ENCODE data around the gene DSCAM.

DSCAM gene

DNA sequence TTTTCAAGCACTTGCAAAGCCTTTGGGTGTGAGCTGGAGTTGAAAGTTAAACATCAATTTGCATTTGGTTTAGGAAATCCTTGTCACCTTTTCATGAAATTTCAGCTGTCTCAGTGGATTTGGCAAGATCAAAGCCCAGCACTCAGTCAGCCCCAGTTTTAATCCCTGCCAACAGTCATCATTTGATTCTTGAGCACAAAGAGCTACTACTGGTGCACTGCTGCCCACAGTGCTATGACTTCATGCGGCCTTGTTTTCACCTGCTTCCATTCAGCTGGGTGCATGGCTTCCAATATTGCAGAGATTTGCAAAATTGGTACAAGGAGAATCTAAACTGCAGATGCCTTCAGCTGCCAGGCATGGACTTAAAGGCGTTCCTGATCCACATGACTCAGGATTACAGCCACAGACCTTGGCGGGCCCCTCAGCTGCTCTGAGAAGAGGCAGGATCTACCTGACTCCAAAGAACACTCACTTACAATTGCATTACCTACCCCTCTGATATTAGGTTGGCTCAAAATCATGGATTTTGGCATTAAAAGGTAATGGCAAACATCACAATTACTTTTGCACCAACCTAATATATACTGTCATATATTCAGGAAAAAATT lies 259.1 kb downstream of the DSCAM start:
- DNase-seq, result no peak

DNA sequence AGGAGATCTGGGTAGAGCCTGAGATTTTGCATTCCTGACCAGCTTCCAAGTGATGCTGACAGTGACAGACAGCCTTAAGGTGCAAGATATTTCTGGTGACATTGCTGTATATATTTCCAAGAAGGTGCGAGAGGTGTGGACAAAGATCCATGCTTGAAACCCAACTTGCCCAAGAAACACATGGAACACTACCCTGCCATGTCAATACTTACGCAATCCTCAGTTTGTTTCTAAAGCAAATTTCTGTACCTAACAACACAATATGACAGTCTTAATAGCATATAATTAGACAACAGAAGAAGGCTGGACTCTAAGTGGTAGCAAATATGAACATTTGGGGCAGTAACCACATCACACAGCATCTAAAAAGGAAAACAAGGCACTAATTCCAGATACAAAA lies 260.4 kb downstream of the DSCAM start:
- DNase-seq, result no peak

DNA sequence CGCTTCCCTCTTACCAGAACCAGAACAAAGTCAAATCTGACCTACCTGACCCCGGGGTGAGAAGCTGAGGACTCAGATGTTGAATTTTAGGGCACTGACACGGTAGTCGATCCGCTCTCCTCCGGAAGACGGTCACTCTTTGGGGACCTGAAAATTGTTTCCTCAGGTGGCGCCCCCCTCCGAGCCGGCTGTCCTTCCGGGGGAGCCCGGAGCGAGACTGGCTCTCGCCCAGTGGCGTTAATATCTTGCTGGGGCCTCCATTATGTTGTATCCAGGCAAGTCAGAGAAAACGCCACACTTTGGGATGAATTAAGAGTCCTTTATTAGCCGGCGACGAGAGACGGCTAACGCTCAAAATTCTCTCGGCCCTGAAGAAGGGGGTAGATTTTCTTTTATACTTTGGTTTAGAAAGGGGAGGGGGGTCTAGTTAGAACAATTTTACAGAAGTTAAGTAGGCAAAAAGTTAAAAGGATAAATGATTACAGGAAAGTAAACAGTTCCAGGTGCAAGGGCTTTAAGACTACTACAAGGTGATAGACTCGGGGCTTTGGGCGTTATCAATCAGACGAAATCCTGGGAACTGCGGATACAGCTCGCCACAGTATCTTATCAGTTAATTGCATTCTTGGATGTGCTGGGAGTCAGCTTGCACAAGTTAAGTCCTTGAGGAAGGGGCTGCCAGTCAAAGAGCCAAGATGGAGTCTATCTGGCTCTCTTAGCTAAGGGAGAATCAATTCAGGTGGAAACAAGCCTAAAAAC lies 269.5 kb downstream of the DSCAM start:
- no peak for DNase-seq

DNA sequence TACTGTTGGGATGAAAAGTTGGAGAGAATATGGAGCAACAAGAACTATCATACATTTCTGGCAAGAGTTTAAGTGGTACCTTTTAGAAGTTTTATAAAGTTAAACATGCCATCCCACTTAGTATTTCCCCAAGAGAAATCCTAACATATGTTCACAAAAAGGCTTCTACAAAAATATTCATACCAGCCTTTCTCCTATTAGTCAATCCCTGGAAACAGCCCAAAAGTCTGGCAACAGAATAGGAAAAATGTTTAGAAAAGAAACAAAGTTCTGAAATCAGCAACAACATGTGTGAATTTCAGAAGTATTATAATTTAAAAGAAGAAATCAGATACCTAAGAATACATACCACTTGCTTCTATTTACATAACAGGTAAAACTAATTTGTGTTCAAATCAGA lies 271.0 kb downstream of the DSCAM start:
- DNase-seq, result no peak

DNA sequence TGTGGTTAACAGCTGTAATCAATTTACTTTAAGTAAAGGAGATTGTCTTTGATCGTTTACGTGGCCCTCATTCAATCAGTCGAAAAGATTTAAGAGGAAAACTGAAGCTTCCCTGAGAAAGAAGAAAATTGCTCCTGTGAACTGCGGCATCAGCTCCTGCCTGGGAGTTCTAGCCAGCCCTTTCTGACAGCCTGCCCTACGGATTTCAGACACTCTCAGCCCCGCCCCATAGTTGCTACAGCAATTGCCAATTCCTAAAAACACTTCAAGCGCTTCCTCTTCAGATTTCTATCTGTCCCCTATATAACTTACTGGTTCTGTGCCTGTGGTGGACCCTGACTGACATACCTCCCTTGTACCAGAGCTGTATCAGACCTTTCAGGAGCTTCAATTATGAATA lies 277.6 kb downstream of the DSCAM start:
- no peak for DNase-seq

DNA sequence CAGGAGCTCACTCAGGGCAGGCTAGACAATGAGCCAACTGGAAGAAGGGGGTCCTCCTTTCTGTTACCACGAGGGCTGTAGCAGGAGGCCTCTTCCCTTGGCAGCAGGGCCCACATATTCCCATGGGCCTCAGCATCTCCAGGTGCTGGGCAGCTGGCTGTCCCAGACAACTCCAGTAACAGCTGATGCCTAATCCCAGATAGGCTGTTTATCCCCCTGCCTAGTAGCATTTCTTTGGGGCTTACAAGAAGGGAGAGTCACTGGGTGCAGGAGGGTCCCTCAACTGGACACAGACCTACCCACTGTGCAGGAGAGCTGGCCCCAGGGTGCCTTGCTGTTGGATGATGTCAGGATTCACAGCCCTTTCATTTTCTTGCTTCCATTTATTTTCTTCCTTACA lies 278.2 kb downstream of the DSCAM start:
- peak; percentile 43 for DNase-seq

DNA sequence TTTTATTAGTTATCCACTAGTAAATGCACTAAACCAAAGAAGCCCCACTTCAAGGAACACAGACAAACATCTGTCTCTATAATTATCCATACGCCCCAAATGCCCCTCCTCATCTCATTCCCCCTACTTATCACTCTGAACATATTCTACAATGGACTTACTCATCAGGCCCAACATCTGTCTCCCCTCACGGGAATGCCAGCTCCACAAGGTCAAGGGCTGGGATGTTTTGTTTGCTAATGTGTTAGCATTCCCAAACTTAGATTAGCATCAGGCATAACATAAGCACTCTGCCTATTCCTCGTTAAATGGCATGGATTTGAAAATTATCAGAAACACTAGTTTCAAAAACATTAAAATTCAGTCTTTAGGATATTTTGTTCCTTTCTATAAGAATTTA lies 279.5 kb downstream of the DSCAM start:
- peak; percentile 24 for DNase-seq

DNA sequence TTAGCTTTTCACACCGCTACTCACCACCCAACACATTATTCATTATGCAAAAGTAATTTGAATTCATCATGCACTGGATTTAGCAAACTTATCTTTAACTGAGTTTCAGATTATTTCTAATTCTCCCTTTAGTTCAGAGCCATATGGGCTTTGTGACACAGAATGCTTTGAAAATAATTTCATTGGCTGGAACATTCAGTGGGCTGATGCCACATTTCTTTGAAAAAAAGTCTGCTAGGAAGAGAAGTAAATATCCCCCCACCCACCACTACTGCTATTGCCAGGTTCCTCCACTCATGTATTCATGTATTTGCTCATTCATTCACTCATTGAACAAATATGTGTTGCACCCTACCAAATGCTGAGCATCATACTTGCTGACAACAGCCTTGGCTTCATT lies 280.5 kb downstream of the DSCAM start:
- no peak for DNase-seq

DNA sequence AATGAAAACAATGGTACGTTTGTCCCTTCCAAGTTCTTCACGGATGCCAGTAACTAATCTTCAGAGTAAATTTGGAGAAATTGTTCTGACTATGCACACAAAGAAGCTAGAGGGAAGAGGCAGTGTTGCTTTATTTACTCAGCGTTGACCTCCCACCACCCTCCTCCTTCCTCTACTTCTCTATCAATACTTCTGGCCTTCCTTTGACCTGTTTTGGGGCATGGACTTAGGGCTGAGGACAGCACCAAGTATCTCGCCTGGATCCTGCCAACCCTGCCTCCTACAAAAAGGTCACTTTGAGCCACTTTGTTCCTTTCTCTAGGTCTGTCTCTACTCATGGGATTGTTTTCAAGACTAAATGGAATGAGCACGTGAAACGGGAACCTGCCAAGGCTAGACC lies 282.6 kb downstream of the DSCAM start:
- no peak for DNase-seq

DNA sequence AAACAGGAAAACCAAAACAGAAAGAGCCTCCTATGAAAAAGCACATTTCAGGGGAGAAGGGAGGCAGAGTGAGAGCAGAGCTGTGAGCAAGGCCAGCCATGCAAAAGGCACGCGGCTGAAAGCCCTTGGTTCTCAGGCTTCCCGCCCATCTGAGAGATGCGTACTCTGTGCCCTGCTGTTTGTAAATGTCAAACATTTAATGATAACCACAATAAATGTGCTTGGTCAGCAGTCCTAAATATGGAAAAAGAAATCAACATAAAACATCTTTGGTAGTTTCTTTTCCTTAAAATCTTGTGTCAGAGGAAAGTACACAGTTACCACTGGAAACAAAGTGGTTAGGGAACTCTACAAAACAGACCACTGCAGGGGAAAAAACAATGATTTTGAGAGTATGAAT lies 283.1 kb downstream of the DSCAM start:
- DNase-seq, result no peak

DNA sequence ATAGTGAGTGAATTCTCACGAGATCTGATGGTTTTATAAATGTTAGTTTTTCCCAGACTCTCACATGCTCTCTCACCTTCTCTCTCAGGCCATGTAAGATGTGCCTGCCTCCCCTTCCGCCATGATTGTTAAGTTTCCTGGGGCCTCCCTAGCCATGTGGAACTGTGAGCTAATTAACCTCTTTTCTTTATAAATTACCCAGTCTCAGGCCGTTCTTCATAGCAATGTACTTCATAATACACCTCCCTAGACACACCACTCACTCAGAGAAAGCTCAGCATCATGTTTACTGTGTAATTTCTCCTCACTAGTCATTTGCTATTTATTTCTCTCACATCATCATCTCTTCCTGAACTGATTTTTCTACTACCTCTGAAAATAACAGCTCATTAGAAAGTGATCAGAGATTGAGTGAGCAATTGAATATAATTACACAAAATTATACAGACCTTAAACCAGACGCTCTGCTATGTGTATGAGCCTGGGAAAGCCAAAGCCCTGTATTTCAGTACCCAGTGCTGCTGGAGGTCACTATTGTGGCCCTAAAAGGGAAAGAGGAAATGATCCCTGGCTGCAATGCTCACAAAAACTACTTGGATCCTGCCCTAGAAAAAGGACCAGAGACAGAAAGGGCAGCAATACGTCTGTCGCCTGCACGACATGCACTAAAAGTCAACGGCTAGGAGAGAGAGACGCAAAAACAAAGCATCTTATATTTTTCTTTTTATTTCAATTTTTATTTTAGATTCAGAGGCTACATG lies 284.5 kb downstream of the DSCAM start:
- DNase-seq, result no peak

DNA sequence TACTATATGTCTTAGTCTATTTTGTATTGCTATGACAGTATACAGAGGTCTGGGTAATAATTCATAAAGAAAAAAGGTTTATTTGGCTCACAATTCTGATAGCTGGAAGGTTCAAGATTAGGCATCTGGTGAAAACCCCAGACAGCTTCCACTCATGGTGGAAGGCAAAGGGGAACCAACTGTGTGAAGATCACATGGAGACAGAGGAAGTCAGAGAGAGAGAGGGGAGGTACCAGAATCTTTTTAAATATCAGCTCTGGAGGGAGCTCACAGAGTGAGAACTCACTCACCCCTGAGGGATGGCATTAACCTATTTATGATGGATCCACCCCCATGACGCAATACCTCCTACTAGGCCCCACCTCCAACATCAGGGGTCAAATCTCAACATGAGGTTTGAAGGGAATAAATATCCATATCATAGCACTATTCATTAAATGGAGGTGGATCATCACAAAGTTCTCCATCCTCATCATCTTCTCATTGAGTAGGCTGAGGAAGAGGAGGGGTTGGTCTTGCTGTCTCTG lies 290.5 kb downstream of the DSCAM start:
- DNase-seq, result no peak

DNA sequence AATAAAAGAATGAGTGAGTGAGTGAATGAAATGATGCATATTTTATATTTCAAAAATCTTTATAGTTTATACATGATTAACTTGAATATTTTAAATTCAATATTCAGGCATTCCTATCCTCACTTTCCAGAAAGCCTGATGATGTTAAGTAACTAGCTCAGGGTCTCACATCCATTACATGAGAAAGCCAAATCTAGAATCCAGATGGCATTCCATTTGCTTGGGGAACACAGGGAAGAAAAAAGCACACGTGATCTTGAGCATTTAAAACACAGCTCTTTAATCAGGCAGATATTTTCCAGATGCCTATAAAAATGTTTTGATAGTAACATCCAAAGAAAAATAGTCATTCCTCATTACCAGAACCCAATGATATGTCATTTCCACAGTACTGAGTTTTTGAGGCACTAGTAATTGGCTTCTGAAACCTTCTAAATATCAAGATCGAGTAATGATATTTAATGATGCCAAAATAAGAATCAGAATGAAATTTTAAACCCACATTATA lies 291.9 kb downstream of the DSCAM start:
- DNase-seq, result no peak

DNA sequence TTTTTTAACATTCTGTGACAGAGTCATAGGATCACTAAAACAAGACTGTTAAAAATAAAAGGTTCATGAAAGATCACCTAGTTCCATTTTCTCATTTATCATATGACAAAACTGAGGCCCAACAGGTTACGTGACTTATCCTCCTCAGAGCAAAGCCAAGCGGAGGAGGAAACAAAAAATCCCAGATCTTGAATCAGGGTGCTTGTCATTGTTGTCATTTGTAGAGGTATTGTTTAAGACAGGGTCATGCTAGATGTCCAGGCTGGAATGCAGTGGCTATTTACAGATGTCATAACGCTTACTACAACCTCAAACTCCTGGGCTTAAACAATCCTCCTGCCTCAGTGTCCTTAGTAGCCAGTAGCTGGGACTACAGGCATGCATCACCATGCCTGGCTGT lies 293.2 kb downstream of the DSCAM start:
- DNase-seq, result no peak

DNA sequence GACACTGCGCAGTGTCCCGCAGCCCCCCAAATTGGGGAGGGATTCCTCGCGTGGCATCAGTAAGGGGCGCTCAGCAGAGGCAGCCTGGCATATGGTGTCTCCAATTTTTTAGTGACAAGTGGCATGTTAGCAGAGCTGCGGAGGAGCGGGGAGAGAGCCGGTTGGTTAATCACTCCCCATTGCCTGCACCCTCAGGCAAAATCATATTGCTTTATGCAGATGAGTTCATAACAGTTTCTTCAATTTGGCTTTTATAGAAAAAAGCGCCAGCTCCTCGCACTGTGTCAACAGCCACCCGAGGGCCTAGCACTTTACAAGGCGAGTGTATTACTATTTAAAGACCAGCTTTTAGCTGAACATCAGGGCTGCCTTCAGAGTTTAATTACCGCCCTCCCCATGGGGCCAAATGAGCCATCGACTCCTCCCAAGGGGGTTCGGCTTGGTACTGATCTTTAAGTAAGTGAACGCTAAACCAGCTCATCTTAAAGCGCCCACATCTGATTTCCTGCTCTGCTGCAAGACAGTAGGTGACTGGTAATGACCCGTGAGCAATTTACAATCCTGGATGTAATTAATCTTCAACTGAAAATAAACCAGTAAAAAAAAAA lies 298.9 kb downstream of the DSCAM start:
- DNase-seq, result no peak

DNA sequence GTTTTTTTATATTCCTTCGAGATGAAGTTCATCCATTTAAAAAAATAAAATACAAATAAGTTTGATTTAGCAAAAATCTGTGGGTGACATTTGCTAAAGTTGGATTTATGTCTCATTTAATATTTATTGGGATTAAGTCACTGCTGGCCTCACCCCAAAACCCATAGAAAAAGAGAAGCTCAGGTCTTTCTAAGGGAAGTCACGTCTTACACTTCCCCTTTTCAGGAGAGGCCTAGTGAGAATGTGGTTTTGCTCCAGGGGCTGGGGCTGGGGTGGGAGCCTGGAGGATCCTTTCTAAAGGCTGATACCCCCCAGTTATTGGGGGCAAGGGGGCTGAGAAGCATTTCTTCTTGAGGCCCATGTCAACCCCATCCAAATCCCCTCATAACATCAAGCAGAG lies 300.3 kb downstream of the DSCAM start:
- DNase-seq, result no peak

DNA sequence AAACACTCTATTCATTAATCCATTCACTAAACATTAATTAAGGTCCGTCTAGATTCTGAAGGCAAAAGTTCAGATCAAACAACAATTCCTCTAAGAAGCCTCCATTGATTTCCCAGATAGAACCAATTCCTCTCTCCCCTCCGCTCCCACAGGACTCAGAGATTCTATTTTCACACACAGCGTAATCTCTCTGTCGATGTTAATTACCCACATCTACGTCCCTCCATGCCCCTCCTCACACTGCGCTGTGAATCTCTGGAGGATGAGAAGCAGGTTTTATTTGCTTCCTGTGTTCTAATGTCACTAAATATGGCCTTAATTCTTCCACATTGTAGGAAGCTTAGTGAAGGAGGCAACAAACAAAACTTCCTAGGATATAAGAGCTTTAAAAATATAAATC lies 306.7 kb downstream of the DSCAM start:
- no peak for DNase-seq

DNA sequence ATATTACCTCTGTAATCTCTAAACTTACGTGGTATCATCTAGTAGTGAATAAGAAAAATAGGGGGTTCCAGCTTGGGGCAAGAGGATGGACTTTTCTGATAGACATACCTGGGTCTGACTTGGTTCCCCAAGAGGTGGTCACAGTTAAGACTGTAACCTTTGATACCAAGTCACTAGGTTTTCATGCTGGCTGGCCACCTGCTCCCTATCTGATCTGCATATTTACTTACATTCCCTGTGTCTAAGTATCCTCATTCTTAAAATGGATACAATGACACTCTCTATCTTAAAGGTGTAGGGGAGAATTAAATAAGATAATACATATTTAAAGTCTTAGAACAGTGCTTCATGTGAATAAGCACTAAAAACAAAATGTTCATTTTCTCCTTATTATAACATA lies 312.1 kb downstream of the DSCAM start:
- no peak for DNase-seq

DNA sequence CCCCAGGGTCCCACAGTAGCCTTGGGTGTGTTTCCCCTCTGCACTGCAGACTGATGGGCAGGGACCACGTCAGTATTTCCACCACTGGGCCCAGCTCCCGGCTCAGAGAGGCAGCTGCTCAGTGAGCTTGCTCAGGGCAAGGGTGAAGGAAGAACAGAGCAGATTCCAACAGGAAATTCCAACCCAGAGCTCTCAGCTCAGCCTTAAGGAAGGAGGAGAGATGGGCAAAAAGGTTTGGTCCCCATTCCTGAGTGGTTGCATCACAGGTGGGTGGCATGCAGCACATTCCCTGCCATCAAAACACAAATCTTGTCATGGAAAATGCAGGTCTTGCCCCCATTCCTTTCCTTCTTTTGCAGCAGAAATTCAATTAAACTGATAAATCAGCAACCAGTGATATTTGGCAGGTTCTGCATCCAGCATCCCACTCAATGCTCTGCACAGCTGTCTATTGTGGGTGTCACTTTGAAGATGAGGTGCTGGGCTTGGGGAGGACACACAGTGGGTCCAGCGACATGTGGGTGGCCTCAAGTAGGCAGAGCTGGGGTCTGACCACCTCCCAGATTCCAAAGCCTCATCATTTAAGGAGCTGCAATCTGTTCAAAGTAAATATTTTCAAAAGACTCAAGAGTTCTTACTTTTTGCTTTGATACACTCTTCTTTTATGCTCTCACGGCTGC lies 315.4 kb downstream of the DSCAM start:
- no peak for DNase-seq

DNA sequence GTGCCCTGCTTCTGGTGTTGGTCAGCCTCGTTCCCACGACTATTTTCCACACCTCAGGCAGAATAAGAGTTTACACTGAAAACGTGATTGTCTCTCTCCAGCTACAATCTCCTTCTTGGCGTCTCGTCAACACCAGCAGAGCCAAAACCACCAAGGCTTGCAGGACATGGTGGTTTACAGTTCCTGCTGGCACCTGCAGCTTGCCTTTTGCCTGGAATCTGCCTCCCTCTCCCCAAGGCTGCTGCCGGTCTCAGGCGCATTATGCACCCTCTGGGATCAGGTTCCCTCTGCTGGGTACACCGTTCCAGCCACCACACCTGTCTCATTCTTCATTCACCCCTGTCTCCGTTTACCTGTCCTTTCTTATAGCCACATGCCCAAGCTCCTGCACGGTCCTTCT lies 315.9 kb downstream of the DSCAM start:
- DNase-seq, result no peak

DNA sequence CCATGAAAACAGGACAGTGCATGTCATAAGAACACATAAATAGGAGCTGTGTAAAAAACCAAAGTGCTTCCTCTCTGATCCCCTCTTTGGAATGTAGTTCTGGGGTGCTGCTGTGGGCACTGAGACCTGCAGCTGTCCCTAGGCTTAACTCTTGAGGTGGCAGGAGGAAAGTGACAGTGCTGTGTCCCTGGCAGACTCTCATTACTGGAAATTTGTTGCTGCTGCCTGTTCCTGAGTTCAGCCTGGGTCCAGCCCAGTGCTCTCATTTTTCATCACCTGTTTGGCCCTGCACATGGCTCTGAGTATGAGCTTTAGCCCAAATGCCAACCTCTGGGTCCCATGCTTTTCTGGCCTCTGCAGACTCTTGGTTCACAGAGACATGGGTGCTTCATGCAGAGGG lies 329.3 kb downstream of the DSCAM start:
- DNase-seq, result no peak

DNA sequence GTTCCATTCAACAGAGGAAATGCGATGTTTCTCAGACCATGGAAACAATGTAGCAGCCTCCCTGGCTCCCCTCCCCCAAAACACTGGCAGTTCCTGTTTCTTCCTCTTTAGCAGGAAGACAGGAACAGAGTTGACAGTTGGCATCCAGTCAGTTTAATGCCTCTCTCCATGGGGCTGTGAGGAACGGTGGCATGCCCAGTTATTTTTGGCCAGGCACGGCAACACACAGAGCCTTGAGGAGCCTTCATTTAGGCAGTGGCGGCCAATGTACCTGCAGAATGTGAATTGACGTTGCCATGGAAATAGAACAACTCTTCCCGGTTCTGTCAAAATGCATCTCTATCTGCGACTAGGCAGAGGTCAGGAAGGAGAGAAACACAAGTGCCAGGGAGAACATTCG lies 330.6 kb downstream of the DSCAM start:
- peak; percentile 34 for DNase-seq

DNA sequence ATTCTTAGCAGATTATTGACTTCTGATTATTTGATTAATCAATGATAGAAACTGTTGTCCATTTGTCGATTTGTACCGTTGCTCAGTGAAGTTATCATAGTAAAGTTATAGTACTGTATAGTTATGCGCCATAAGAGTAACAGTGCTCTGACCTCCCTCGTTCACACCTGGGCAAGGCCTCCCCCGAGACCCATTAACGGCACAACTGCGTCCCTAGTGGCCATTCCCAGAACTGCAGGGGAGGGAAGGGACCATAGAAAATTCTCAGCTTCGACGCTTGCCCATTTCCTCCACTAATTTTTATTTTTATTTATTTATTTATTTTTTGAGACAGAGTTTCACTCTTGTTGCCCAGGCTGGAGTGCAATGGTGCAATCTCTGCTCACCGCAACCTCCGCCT lies 334.4 kb downstream of the DSCAM start:
- DNase-seq, result no peak
